GM12872 (cell line): ENCODE measurements around the gene TGM4.

Source experiments
- TF ChIP-seq, protein P1 (sequence below): IDR thresholded peaks from 3 replicates; pipeline ENCODE4 v1.5.1; 2011; ENCODE audit warnings: low read depth, mild to moderate bottlenecking, low read length, moderate library complexity; ENCODE audit not compliant: insufficient read depth

TGM4 gene

DNA sequence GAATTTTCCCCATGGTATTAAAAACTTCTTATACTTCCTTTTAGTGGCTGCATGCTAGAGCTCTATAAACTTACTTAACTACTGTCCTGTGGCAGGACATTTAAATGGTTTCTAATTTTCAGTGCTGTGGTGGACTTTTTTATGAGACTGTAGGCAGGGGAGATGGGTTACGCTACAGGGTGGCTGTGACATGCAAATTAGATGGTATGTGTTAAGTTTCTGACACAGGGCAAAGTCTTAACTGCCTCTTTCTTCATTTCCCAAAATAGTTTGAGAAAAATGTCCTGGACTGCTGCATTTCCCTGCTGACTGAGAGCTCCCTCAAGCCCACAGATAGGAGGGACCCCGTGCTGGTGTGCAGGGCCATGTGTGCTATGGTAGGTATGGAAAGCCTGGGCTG, 22.0 kb downstream of the TGM4 start:
- TF ChIP-seq, protein P1, sequence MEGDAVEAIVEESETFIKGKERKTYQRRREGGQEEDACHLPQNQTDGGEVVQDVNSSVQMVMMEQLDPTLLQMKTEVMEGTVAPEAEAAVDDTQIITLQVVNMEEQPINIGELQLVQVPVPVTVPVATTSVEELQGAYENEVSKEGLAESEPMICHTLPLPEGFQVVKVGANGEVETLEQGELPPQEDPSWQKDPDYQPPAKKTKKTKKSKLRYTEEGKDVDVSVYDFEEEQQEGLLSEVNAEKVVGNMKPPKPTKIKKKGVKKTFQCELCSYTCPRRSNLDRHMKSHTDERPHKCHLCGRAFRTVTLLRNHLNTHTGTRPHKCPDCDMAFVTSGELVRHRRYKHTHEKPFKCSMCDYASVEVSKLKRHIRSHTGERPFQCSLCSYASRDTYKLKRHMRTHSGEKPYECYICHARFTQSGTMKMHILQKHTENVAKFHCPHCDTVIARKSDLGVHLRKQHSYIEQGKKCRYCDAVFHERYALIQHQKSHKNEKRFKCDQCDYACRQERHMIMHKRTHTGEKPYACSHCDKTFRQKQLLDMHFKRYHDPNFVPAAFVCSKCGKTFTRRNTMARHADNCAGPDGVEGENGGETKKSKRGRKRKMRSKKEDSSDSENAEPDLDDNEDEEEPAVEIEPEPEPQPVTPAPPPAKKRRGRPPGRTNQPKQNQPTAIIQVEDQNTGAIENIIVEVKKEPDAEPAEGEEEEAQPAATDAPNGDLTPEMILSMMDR = no peak

DNA sequence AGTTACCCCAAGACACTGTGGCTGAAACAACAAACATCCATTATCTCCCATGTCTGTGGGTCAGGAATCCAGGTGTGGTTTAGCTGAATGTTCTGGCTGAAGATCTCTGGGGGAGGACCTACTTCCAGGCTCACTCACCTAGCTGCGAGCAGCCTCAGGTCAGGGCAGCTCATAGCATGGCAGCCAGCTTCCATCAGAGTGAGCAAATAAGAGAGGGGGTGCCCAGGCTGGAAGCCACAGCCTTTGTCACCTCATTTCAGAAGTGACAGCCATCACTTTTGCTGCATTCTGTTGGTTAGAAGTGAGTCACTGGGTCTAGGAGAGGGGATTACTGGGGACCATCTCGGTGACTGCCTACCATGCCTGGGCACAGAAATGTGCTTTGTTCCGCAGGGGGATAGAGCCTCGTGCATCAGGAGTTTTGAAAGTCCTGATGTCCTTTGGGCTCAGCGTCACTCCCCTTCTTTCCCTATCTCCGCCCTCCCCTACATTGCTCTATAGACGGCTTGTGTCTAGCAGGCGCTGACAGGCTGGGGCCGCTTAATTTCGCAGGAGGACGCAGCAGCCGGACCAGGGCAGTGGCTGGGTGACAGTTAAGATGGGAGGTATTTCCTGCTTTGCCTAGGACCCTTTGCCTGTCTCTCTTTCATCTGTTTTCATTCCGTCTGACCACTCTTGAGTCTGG, 25.4 kb downstream of the TGM4 start:
- TF ChIP-seq, protein P1 = no peak

DNA sequence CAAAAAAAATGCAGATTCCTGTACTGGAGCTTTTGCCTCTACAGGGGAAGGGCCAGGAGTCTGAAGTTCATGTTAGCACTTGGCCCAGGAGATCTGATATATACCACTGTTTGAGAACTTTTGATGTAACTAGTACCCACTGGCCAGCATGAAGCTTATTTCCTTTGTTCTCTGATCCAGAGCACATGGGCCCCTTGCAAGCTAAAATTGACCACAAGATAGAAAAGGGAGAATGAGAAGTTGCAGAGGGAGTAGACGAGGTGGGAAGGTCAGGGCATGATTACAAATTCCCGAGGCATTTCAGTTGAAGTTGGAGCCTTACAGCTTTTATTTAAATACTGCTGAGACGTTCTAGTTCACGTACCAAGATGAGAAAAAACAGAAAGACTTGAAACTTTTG, 28.2 kb downstream of the TGM4 start:
- TF ChIP-seq, protein P1 = no peak

DNA sequence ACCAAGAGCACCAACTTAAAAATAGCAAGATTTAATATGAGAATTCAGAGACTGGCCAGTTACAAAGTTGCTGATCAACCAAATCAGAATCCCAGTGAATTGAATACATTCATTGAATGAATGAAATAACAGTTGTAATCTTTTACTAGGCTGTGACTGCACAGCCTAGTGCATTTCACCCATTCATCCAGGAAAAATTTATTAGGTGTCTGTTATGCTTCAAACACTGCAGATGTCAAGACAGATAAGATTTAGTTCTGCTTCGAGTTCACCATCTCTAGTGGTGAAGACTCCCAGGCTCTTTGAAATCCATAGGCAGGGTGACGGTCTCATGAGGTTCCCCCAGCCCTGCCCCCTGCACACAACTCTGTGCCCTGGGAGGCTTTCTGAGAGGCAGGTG, 28.9 kb downstream of the TGM4 start:
- TF ChIP-seq, protein P1 = no peak

DNA sequence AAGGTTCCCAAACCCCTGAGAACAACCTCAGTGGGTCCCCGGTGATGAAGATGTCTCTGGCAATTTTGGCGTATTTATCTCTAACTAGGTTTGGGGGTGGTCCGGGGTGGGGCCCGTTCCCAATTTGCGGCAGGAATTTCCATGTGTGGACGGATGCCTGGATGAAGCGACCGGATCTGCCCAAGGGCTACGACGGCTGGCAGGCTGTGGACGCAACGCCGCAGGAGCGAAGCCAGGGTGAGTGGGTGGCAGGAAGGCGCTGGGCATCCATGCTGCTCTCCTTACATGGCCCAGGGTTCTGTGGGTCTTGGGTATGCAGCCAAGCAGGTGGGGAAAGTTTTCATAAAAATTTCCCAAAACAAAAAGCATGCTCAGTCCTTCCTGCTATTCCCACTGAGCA, 29.3 kb downstream of the TGM4 start:
- TF ChIP-seq, protein P1 = no peak

DNA sequence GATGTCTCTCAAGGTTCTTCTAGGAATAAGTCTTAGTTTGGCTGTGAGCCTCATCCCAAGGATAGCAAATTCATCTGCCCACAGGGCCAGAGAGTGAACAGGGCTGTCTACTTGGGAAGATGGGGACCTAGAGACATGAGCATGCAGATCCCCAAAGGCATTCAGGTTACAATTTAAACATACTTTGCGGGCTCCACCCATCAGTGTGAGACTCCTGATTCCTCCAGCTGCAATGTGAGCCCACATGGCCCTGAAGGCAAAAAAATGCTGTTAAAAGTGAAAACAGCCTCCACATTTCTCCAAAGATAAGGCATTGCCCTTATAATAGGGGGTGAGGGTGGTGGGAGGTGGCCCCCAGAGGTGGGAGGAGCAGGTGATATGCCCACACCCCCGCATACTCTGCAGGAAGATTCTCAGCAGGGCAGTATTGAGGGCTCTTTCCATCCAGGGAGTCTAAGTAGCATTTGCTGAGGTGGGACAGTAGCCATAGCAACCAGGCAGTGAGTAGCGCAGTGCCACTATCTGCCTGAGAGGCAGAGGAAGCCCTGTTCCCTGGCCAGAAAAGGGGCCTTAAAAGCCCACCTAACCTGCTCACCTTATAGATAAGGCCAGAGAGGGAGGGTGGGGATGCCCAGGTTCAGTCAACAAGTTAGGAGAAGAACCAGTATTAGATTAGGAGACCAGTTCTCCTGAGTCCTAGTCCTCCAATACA, 31.2 kb downstream of the TGM4 start:
- TF ChIP-seq, protein P1 = no peak

DNA sequence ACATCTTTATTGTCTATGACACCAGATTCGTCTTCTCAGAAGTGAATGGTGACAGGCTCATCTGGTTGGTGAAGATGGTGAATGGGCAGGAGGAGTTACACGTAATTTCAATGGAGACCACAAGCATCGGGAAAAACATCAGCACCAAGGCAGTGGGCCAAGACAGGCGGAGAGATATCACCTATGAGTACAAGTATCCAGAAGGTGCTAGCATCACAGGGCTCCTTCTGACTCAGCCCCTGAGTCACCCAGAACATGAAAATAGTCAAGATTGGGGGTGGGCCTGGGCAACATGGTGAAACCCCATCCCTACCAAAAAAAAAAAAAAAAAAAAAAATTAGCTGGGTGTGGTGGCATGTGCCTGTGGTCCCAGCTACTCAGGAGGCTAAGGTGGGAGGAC, 32.6 kb downstream of the TGM4 start:
- TF ChIP-seq, protein P1 = no peak
